ENCODE data around the gene HS3ST3A1.
"Not testable (repeated sequence)": the region's sequence is repeated elsewhere in the genome, so short reads cannot be mapped to it uniquely, and the experiment has no call there.

Gene HS3ST3A1

GRCh38 chr17:13538841-13539411 is 62.8 kb downstream of the HS3ST3A1 start:
- DNase-seq (ENCODE audit: low read depth in 2 of 2), result no peak

- DNase-seq (ENCODE audit: low read depth in 2 of 2), result no peak
These were observed 63.7 kb downstream of the HS3ST3A1 start for GRCh38 chr17:13537871-13538643.

- no peak for DNase-seq (ENCODE audit: low read depth in 2 of 2)
These were observed 64.5 kb downstream of the HS3ST3A1 start for GRCh38 chr17:13537167-13537731.

- DNase-seq (ENCODE audit: low read depth in 2 of 2), result no peak
These were observed 66.8 kb downstream of the HS3ST3A1 start for GRCh38 chr17:13534946-13535345.

GRCh38 chr17:13531721-13532120 is 70.0 kb downstream of the HS3ST3A1 start:
- no peak for DNase-seq (ENCODE audit: low read depth in 2 of 2)

GRCh38 chr17:13525876-13526275 is 75.9 kb downstream of the HS3ST3A1 start:
- no peak for DNase-seq (ENCODE audit: low read depth in 2 of 2)

- DNase-seq (ENCODE audit: low read depth in 2 of 2), result no peak
These were observed 78.6 kb downstream of the HS3ST3A1 start for GRCh38 chr17:13523164-13523563.

GRCh38 chr17:13522749-13523148 is 79.0 kb downstream of the HS3ST3A1 start:
- DNase-seq (ENCODE audit: low read depth in 2 of 2), result no peak

- no peak for DNase-seq (ENCODE audit: low read depth in 2 of 2)
These were observed 79.9 kb downstream of the HS3ST3A1 start for GRCh38 chr17:13521784-13522183.

- DNase-seq (ENCODE audit: low read depth in 2 of 2), result peak; percentile 68 to 75
These were observed 80.7 kb downstream of the HS3ST3A1 start for GRCh38 chr17:13520899-13521572.

- peak; percentile 57 to 62 for DNase-seq (ENCODE audit: low read depth in 2 of 2)
These were observed 83.3 kb downstream of the HS3ST3A1 start for GRCh38 chr17:13518261-13519000.

- peak; percentile 25 to 27 for DNase-seq (ENCODE audit: low read depth in 2 of 2)
These were observed 88.7 kb downstream of the HS3ST3A1 start for GRCh38 chr17:13513039-13513405.

- peak; percentile 12 to 17 for DNase-seq (ENCODE audit: low read depth in 2 of 2)
These were observed 91.7 kb downstream of the HS3ST3A1 start for GRCh38 chr17:13510062-13510461.

- DNase-seq (ENCODE audit: low read depth in 2 of 2), result no peak
These were observed 92.2 kb downstream of the HS3ST3A1 start for GRCh38 chr17:13509527-13509926.

- DNase-seq (ENCODE audit: low read depth in 2 of 2), result no peak
These were observed 92.8 kb downstream of the HS3ST3A1 start for GRCh38 chr17:13508896-13509295.

GRCh38 chr17:13503526-13503925 is 98.2 kb downstream of the HS3ST3A1 start:
- no peak for DNase-seq (ENCODE audit: low read depth in 2 of 2)

- DNase-seq (ENCODE audit: low read depth in 2 of 2), result no peak
These were observed 99.5 kb downstream of the HS3ST3A1 start for GRCh38 chr17:13502263-13502662.

GRCh38 chr17:13500947-13501346 is 100.8 kb downstream of the HS3ST3A1 start:
- no peak for DNase-seq (ENCODE audit: low read depth in 2 of 2)

- DNase-seq (ENCODE audit: low read depth in 2 of 2), result no peak
These were observed 103.5 kb downstream of the HS3ST3A1 start for GRCh38 chr17:13498184-13498583.

GRCh38 chr17:13496553-13497056 is 105.1 kb downstream of the HS3ST3A1 start:
- not testable (repeated sequence) for DNase-seq (ENCODE audit: low read depth in 2 of 2)

- DNase-seq (ENCODE audit: low read depth in 2 of 2), result no peak
These were observed 106.3 kb downstream of the HS3ST3A1 start for GRCh38 chr17:13495423-13495822.

GRCh38 chr17:13492737-13493122 is 109.0 kb downstream of the HS3ST3A1 start:
- DNase-seq (ENCODE audit: low read depth in 2 of 2), result no peak

All from fibroblast of skin of left quadriceps (primary cell).